ENCODE results near the gene ATG3. TPM values are rescaled to one million over a fixed set of nuclear protein-coding genes. Genes with fewer than 3 reads are reported as not detected.

Gene ATG3
- total and polyA plus RNA-seq, 2 donors (not counting 3 experiments of a cell fraction or from before 2014, with no cell fraction given): 36.0 to 62.4 TPM

DNA sequence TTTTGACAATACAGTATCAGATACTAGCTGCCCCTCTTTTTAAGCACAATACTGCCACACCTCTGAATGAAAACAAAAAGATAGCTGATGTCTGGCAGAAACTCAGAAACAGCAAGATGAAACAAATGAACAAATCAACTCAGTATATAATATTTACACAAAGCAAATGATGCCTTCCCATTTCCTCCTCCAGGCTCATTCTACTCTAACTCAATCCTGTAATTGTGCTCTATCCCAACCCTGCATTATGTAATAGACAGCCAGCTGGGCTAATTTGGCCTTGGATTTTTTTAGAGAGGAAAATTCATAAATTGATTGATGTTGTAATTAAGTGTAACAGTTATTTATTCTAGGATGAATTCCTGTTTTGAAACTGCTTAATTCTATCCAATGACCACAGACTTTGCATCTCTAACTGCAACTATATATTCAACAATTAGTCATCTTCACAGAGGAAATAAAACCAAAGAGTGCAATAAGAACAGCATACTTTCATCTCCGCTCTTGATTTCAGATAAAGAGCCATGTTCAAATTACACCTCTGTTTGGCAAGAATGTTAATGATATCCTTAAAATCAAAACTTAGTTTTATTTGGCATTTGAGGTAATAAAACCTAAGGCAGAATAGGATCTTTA, 6.1 kb downstream of the ATG3 start:
- H3K9ac ChIP-seq (replicated peaks; ENCODE audit: extremely low read depth, insufficient read depth, low read length): peak overlapping the region; percentile 9
- no peaks in the 10 kb centered on the region for H3K9me1 ChIP-seq (replicated peaks; ENCODE audit: control insufficient read depth, extremely low read depth, insufficient read depth, low read length)
- peak; percentile 40 for DNase-seq (ENCODE audit: low read depth, low spot score)
- no peaks in the 10 kb centered on the region for H3K27me3 ChIP-seq (ENCODE audit: control insufficient read depth in 2 of 2, insufficient read depth in 2 of 2, low read length in 2 of 2)
- peaks cover 69% of the 10 kb centered on the region for H3K79me2 ChIP-seq (ENCODE audit: control insufficient read depth, insufficient read depth, low read length)
- dilution Hi-C loops (cut with MboI; ENCODE audit: extremely low pct_ligation_motif_present, low sequenced_read_pairs) (no loop called here), intact Hi-C loops (cut with micrococcal nuclease) (no loop called here)
- peak; percentile 70 for FAIRE-seq
- no peaks in the 10 kb centered on the region for H3K36me3 ChIP-seq (ENCODE audit: control insufficient read depth in 2 of 2, extremely low read depth in 1 of 2, insufficient read depth in 2 of 2, low read length in 2 of 2)
- ChIA-PET CTCF (interaction anchor here (0.9 kb wide), 1 partner anchor 23 kb away, joined by 3 read pairs; no protein-coding TSS in a partner anchor), POLR2A (no interaction called here)
- peak overlapping the region in 1 of 3 experiments; percentile 28 for H3K4me3 ChIP-seq (replicated peaks in 1 of 3; ENCODE audit: insufficient read depth in 1 of 3, low read depth in 1 of 3, low read length in 3 of 3)
- no peaks in the 10 kb centered on the region for H3K9me3 ChIP-seq (replicated peaks; ENCODE audit: control insufficient read depth, insufficient read depth, low read length)
- no TSS peak for BruUV-seq (replicated peaks)
- H3K27ac ChIP-seq (ENCODE audit: insufficient read depth, low read depth, low read length): peak overlapping the region; percentile 11
- TF ChIP-seq FOS (IDR thresholded peaks at IDR 0.05; ENCODE audit: borderline replicate concordance, insufficient read depth, low read length) (peak; percentile 23), MYC (IDR thresholded peaks at IDR 0.05; ENCODE audit: low read depth, low read length) (no peak)
- TF ChIP-seq, protein P1, sequence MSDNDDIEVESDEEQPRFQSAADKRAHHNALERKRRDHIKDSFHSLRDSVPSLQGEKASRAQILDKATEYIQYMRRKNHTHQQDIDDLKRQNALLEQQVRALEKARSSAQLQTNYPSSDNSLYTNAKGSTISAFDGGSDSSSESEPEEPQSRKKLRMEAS (IDR thresholded peaks at IDR 0.05; ENCODE audit: insufficient read depth, insufficient read length): no peak
- H3K4me2 ChIP-seq (ENCODE audit: insufficient read depth, low read length): peak overlapping the region; percentile 82
- no peak overlapping the region for H2AFZ ChIP-seq (ENCODE audit: low read depth, low read length)
- peaks cover 23% of the 10 kb centered on the region for H3K4me1 ChIP-seq (ENCODE audit: control insufficient read depth, extremely low read depth, insufficient read depth, low read length)
- H4K20me1 ChIP-seq (replicated peaks; ENCODE audit: control insufficient read depth, extremely low read depth, insufficient read depth, low read length): no peaks in the 10 kb centered on the region

- H3K4me3 ChIP-seq (replicated peaks in 1 of 3; ENCODE audit: insufficient read depth in 1 of 3, low read depth in 1 of 3, low read length in 3 of 3): no peak overlapping the region
- H3K79me2 ChIP-seq (ENCODE audit: control insufficient read depth, insufficient read depth, low read length): peaks cover 36% of the 10 kb centered on the region
- dilution Hi-C loops (cut with MboI; ENCODE audit: extremely low pct_ligation_motif_present, low sequenced_read_pairs) (no loop called here), intact Hi-C loops (cut with micrococcal nuclease) (no loop called here)
- TF ChIP-seq, protein P1 (IDR thresholded peaks at IDR 0.05; ENCODE audit: insufficient read depth, insufficient read length): no peak
- TF ChIP-seq JUN (IDR thresholded peaks at IDR 0.05; ENCODE audit: borderline replicate concordance, insufficient read depth, insufficient read length, low read depth) (no peak), POLR2AphosphoS5 (IDR thresholded peaks at IDR 0.05; ENCODE audit: insufficient read depth, low read depth, low read length) (no peak), FOS (IDR thresholded peaks at IDR 0.05; ENCODE audit: borderline replicate concordance, insufficient read depth, low read length) (no peak), CTCF (IDR thresholded peaks at IDR 0.05; ENCODE audit: extremely low read depth in 1 of 2, insufficient read depth in 1 of 2, low read depth in 1 of 2, low read length in 2 of 2) (no peak), MYC (IDR thresholded peaks at IDR 0.05; ENCODE audit: low read depth, low read length) (no peak), GATA2 (IDR thresholded peaks at IDR 0.05; ENCODE audit: insufficient read depth, insufficient read length, low read depth, low read length) (no peak), EZH2 (IDR thresholded peaks at IDR 0.05; ENCODE audit: borderline replicate concordance, low read depth, low read length, severe bottlenecking) (no peak), POLR2A (IDR thresholded peaks at IDR 0.05; ENCODE audit: low read depth, low read length) (no peak)
- BruUV-seq (replicated peaks): no TSS peak
- no peaks in the 10 kb centered on the region for H4K20me1 ChIP-seq (replicated peaks; ENCODE audit: control insufficient read depth, extremely low read depth, insufficient read depth, low read length)
- H2AFZ ChIP-seq (ENCODE audit: low read depth, low read length): no peak overlapping the region
- H3K9me1 ChIP-seq (replicated peaks; ENCODE audit: control insufficient read depth, extremely low read depth, insufficient read depth, low read length): no peaks in the 10 kb centered on the region
- peaks cover 20% of the 10 kb centered on the region for H3K4me1 ChIP-seq (ENCODE audit: control insufficient read depth, extremely low read depth, insufficient read depth, low read length)
- no peak overlapping the region for H3K27ac ChIP-seq (ENCODE audit: insufficient read depth, low read depth, low read length)
- peaks cover 0 to 2% of the 10 kb centered on the region in 2 experiments for H3K36me3 ChIP-seq (ENCODE audit: control insufficient read depth in 2 of 2, extremely low read depth in 1 of 2, insufficient read depth in 2 of 2, low read length in 2 of 2)
- ChIA-PET CTCF (interaction anchor here (1.2 to 1.8 kb wide), 2 partner anchors 10 to 18 kb away, joined by 4 to 6 read pairs; no protein-coding TSS in a partner anchor), POLR2A (no interaction called here)
- no peaks in the 10 kb centered on the region for H3K27me3 ChIP-seq (ENCODE audit: control insufficient read depth in 2 of 2, insufficient read depth in 2 of 2, low read length in 2 of 2)
- no peak overlapping the region for H3K4me2 ChIP-seq (ENCODE audit: insufficient read depth, low read length)
- DNase-seq (ENCODE audit: low read depth, low spot score) (no peak), FAIRE-seq (no peak)
- no peaks in the 10 kb centered on the region for H3K9me3 ChIP-seq (replicated peaks; ENCODE audit: control insufficient read depth, insufficient read depth, low read length)
- H3K9ac ChIP-seq (replicated peaks; ENCODE audit: extremely low read depth, insufficient read depth, low read length): no peak overlapping the region
Observed at GRCh38 chr3:112550859-112551258, 10.9 kb downstream of the ATG3 start.

Data from endothelial cell of umbilical vein (primary cell).